Breast epithelium (tissue), 4 donors: Measurements from ENCODE around the gene MAPKAPK2. TPM values are rescaled to one million over a fixed set of nuclear protein-coding genes. Genes with fewer than 3 reads are reported as not detected.

Experiments
- DNase-seq, 2 donors: peaks; one replicate each; pipeline ENCODE4 v3.0.0-alpha.2; 2019; ENCODE audit warnings: low spot score in 2 of 2
- H3K27ac ChIP-seq, 2 donors: fragments of 200-600 bp; sonication (generic) in 1 of 2; one replicate each; pipeline ENCODE4 v1.5.1; 2016 to 2019; ENCODE audit warnings: mild to moderate bottlenecking in 1 of 2
- H3K27me3 ChIP-seq, 2 donors: fragments of 200-600 bp; sonication (generic) in 1 of 2; one replicate each; pipeline versions ENCODE4 v1.5.1 to v1.6.0; 2017 to 2019; ENCODE audit warnings: control low read depth in 1 of 2, mild to moderate bottlenecking in 1 of 2
- H3K36me3 ChIP-seq: fragments of 200-600 bp; one replicate; pipeline ENCODE4 v1.5.1; 2019
- H3K4me1 ChIP-seq, 2 donors: fragments of 200-600 bp; sonication (generic); one replicate each; pipeline ENCODE4 v1.5.1; 2016 to 2019; ENCODE audit warnings: control low read depth in 1 of 2
- H3K4me3 ChIP-seq, 3 donors: fragments of 200-600 bp; sonication (generic); 1 replicate in 2 of 3; 2 replicates in 1 of 3; pipeline ENCODE4 v1.5.1; 2016 to 2019; ENCODE audit warnings: mild to moderate bottlenecking in 3 of 3, moderate library complexity in 2 of 3
- H3K9me3 ChIP-seq, 2 donors: fragments of 200-600 bp; sonication (generic) in 1 of 2; one replicate each; pipeline ENCODE4 v1.5.1; 2016 to 2019; ENCODE audit warnings: control low read depth in 1 of 2
- CTCF ChIP-seq, 3 donors: fragments of 450-650 bp; IDR thresholded peaks; one replicate each; pipeline ENCODE4 v1.5.1; 2016 to 2017; ENCODE audit warnings: antibody characterized with exemption in 3 of 3, mild to moderate bottlenecking in 3 of 3, moderate library complexity in 3 of 3
- POLR2A ChIP-seq: fragments of 450-650 bp; IDR thresholded peaks from one replicate; pipeline ENCODE4 v1.6.1; 2016; ENCODE audit warnings: antibody characterized with exemption, mild to moderate bottlenecking, moderate library complexity
- POLR2AphosphoS5 ChIP-seq, 3 donors: sonication (generic); formaldehyde crosslinking; IDR thresholded peaks; one replicate each; pipeline ENCODE4 v1.6.1; 2017; ENCODE audit warnings: antibody characterized with exemption in 3 of 3
- intact Hi-C: fragments of 100-400 bp; cut with DNase I; formaldehyde crosslinking; loops from one replicate; pipeline ENCODE4 v1.15.1; 2023; ENCODE audit warnings: low total_unique reads
- total RNA-seq, 3 donors: library from RNA; depleted of rRNA; stranded (reverse); fragments of >200 nt; gene quantifications; one replicate each; pipeline ENCODE4 v1.1.0, GENCODE V29; 2016

Gene MAPKAPK2
- total RNA-seq, 3 donors from 2014 or later, result 47.4 to 69.2 (median 67.2) TPM

GRCh38 chr1:206745301-206745700 lies 60.6 kb downstream of the MAPKAPK2 start:
- DNase-seq, result no peak
- H3K4me3 ChIP-seq, result no peak overlapping the region
- no peak overlapping the region for H3K27ac ChIP-seq
- TF ChIP-seq POLR2A (no peak), CTCF (IDR thresholded peaks at IDR 0.05) (no peak)
- intact Hi-C loops, result no loop called here
- H3K27me3 ChIP-seq, result no peaks in the 10 kb centered on the region
- no peaks in the 10 kb centered on the region for H3K9me3 ChIP-seq
- H3K4me1 ChIP-seq, result no peaks in the 10 kb centered on the region
- no peaks in the 10 kb centered on the region for H3K36me3 ChIP-seq

DNA sequence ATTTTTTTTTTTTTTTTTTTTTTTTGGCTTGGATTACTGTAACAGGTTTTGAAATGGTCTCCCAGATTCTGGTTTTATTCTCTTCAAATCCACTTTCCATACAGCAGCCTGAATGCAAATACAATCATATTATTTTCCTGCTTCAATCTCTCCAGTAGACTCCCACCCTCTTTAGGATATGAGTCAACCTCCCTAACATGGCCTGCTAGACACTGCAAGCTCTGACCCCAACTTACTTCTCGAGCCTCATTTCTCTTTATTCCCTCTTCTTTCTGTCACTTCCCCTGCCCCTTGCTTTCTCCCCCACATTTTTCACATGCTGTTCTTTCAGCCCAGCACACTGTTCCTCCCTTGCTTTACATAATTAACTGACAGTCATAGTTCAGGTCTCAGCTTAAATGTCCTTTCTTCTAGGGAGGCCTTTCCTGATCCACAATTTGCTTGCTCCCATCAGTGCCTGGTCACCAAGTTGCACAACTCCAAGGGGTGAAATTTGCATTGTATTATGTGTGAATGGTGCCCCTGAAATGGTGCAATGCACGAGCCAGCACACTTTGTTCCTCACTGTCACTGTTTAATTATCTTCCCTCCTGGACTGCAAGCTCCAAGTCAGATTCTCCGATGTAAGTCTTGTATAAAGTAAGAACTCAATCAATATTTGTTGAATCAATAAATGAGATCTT lies 63.8 kb downstream of the MAPKAPK2 start:
- no peak for TF ChIP-seq POLR2A
- TF ChIP-seq POLR2AphosphoS5 (IDR thresholded peaks at IDR 0.05), result no peak
- no peak for TF ChIP-seq CTCF (IDR thresholded peaks at IDR 0.05)
- no peaks in the 10 kb centered on the region for H3K4me1 ChIP-seq
- no peak overlapping the region for H3K4me3 ChIP-seq
- no peaks in the 10 kb centered on the region for H3K9me3 ChIP-seq
- H3K27ac ChIP-seq, result no peak overlapping the region
- H3K36me3 ChIP-seq, result no peaks in the 10 kb centered on the region
- DNase-seq, result no peak
- no peaks in the 10 kb centered on the region for H3K27me3 ChIP-seq
- intact Hi-C loops, result no loop called here

GRCh38 chr1:206751891-206752290 lies 67.2 kb downstream of the MAPKAPK2 start:
- DNase-seq, result no peak
- Histone ChIP-seq H3K27ac (no peak overlapping the region), H3K27me3 (no peaks in the 10 kb centered on the region), H3K36me3 (no peaks in the 10 kb centered on the region), H3K9me3 (no peaks in the 10 kb centered on the region), H3K4me1 (no peaks in the 10 kb centered on the region), H3K4me3 (no peak overlapping the region)
- intact Hi-C loops, result no loop called here
- no peak for TF ChIP-seq POLR2A
- no peak for TF ChIP-seq POLR2AphosphoS5 (IDR thresholded peaks at IDR 0.05)
- no peak for TF ChIP-seq CTCF (IDR thresholded peaks at IDR 0.05)

- H3K4me3 ChIP-seq, result no peak overlapping the region
- H3K9me3 ChIP-seq, result no peaks in the 10 kb centered on the region
- no peak for TF ChIP-seq POLR2AphosphoS5 (IDR thresholded peaks at IDR 0.05)
- no peak for TF ChIP-seq CTCF (IDR thresholded peaks at IDR 0.05)
- TF ChIP-seq POLR2A, result no peak
Measured at GRCh38 chr1:206752481-206752880, 67.8 kb downstream of the MAPKAPK2 start.

GRCh38 chr1:206753141-206753540 lies 68.4 kb downstream of the MAPKAPK2 start:
- H3K9me3 ChIP-seq, result no peaks in the 10 kb centered on the region
- DNase-seq, result no peak
- no peaks in the 10 kb centered on the region for H3K36me3 ChIP-seq
- H3K27me3 ChIP-seq, result no peaks in the 10 kb centered on the region
- H3K4me1 ChIP-seq, result no peaks in the 10 kb centered on the region
- intact Hi-C loops, result no loop called here
- H3K27ac ChIP-seq, result no peak overlapping the region
- no peak overlapping the region for H3K4me3 ChIP-seq
- TF ChIP-seq POLR2A, result no peak
- TF ChIP-seq POLR2AphosphoS5 (IDR thresholded peaks at IDR 0.05), result no peak
- TF ChIP-seq CTCF (IDR thresholded peaks at IDR 0.05), result no peak

More at GRCh38 chr1:206752481-206752880, 67.8 kb downstream of the MAPKAPK2 start:
- intact Hi-C loops, result no loop called here
- no peak overlapping the region for H3K27ac ChIP-seq
- H3K36me3 ChIP-seq, result no peaks in the 10 kb centered on the region
- DNase-seq, result no peak
- no peaks in the 10 kb centered on the region for H3K27me3 ChIP-seq
- no peaks in the 10 kb centered on the region for H3K4me1 ChIP-seq
